ENCODE data around the gene POLR2J. TPM values are rescaled to one million over a fixed set of nuclear protein-coding genes. Genes with fewer than 3 reads are reported as not detected.

POLR2J gene
- polyA plus RNA-seq, 4 donors: 22.3 to 38.4 (median 28.0) TPM

DNA sequence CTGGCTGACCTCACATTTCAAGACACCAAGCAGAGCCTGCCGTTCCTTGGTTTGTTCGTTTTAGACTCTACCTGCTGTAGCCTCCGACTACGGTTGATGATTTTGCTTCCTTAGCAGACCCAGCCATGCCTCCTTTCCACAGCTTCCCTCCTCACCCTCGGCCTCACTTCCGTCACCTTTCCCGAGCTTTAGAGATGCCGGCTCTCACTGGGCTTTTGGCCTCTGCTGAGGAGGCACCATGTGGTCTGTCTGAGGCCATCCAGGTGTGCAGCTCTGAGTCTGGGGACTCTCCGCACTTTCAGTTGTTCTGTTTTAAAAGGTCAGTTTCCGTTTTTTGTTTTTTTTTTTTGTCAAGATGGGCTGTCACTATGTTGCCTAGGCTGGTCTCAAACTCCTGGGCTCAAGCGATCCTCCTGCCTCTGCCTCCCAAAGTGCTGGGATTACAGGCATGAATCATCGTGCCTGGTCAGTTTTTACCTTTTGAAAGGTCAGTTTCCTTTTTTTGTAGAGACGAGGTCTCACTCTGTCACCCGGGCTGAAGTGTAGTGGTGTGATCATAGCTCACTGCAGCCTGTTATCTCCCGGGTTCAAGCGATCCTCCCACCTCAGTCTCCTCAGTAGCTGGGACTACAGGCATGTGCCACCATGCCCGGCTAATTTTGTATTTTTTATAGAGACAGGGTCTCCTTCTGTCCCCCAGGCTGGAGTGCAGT lies 33.6 kb downstream of the POLR2J start:
- DNase-seq (ENCODE audit: low read depth in 4 of 4, low spot score in 3 of 4): no peak

DNA sequence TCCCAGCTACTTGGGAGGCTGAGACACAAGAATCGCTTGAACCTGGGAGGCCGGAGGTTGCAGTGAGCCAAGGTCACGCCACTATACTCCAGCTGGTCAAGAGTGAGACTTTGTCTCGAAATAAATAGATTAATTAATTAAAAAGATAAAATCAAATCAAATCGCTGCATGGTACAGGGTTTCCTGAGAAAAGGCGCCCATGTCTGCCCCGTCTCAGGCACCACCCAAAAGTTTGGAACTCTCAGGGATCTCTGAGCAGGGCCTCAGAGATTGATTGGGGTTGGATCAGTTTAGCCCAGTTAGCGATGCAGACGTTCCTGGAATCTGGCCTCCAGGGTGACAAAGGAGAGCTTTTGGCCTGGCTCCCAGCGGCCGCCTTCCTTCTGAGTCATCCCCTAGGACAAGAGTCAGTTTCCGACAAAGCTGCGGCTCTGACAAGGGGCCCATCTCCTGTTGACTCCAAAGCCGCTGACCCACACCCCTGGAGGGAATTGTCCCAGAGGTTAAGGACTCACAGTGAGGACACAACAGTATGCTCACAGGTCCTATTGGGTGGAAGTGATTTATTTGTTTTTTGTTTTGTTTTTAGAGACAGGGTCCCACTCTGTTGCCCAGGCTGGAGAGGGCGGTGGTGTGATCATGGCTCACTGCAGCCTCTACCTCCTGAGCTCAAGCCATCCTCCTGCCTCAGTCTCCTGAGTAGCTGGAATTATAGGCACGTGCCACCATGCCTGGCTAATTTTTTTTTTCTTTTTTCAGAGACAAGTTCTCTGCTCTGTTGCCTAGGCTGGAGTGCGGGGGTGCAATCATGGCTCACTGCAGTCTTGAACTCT lies 38.5 kb downstream of the POLR2J start:
- DNase-seq (ENCODE audit: low read depth in 4 of 4, low spot score in 3 of 4): no peak

DNA sequence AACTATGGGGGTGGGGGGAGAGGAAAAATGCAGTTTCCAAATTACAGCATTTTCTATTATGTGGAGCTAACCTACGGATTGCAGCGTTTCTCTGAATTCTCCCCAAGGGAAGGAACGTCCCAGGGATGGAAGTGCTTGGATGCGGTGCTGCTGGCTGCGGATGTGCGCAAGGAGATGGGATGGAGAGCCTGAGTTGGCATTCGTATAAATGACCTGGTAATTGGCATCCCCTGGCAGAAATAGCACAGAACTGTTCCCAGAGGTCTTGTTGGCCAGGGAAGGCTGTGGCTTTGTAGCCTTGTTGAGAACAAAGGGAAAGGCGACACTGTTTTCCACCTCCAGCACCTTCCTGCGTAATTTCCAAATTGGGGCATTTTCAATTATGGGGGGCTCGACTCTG lies 42.6 kb downstream of the POLR2J start:
- DNase-seq (ENCODE audit: low read depth in 4 of 4, low spot score in 3 of 4): no peak

DNA sequence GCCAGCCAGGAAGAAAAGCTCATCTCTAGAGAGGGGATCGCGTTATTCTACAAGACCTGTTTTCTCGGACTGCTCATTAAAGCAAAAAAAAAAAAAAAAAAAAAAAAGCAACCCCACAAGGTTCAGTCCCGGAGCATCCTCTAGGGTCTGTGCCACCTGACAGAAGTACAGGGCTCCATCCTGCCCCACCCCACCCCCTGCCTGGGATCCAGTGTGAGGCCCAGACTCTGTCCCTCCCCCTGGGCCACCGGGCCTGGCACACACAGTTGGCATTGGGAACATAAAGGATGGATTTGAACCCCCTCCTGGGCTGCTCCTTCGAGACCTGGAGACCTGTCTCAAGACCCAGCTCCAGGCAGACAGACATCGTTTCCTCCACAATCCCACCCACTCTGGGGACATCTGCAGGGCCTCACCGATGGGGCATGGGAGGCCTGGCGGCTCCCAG lies 44.7 kb downstream of the POLR2J start:
- no peak for DNase-seq (ENCODE audit: low read depth in 4 of 4, low spot score in 3 of 4)

DNA sequence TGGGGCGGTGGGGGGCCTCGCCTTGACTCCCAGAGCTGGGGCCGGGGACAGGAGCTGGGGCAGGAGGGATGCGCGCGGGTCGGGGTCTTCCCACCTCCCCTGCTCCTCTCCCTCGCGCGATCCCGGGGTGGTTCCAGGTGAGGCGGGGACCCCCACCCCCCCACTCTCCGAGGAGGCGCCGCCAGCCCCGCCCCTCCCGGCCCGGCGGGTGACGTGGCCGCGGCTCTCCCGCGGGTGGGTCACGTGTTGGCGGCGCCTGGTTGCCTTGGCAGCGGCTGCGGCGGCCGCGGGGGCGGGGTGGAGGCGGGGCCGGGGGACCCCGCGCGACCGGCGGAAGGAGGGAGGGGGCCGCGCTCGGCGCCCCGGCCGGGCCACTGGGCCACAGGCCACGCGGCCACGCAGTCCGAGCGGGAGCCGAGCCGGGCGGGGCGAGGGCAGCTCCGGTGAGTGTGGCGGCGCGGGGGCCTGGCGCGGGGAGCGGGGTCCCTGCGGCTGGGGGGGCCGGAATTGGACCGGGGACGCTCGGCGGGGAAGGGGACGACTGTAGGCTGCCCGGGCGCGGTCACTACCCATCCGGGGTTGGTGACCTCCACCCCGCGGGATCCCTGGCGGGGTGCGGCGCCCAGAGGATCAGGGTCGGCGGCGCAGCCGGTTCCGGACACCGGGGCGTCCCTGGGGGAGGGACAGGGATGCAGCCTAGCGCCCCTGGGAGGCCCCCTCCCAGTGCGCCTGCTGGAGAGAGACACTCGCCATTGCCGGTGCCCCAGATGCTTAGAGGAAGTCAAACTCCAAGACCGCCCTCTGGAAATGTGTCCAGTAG lies 45.3 kb downstream of the POLR2J start, which contains the start of gene ORAI2:
ORAI2 (plus strand) TSS at position 357 of the 820 bp plus-strand sequence. CDS start 5,382 bp downstream, outside the sequence.
- DNase-seq (ENCODE audit: low read depth in 4 of 4, low spot score in 3 of 4): peak in 1 of 4 donors; percentile 59

DNA sequence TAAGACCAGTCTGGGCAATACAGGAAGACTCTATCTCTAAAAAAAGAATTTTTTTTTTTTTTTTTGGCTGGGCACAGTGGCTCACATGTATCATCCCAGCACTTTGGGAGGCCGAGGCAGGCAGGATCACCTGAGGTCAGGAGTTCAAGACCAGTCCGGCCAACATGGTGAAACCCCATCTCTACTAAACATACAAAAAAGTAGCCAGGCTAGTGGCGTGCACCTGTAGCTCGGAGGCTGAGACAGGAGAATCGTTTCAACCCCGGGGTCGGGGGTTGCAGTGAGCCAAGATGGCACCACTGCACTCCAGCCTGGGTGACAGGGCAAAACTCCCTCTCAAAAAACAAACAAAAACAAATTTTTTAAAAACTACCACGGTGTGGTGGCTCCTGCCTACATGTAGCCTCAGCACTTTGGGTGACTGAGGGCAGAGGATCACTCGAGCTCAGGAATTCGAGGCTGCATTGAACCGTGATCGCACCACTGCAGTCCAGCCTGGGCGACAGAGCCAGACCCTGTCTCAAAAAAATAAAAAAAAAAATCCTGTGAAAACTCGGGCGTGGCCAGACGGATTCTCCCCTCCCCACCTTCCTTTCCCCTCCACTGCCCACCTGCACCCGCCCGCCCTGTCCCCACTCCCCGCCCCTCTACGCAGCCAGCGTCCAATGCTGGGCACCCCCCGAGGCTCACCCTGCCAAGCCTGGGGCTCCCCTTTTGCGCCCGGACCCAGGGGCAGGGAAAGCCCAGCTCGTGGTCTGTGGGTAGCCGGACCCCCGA lies 46.1 kb downstream of the POLR2J start:
- no peak for DNase-seq (ENCODE audit: low read depth in 4 of 4, low spot score in 3 of 4)

DNA sequence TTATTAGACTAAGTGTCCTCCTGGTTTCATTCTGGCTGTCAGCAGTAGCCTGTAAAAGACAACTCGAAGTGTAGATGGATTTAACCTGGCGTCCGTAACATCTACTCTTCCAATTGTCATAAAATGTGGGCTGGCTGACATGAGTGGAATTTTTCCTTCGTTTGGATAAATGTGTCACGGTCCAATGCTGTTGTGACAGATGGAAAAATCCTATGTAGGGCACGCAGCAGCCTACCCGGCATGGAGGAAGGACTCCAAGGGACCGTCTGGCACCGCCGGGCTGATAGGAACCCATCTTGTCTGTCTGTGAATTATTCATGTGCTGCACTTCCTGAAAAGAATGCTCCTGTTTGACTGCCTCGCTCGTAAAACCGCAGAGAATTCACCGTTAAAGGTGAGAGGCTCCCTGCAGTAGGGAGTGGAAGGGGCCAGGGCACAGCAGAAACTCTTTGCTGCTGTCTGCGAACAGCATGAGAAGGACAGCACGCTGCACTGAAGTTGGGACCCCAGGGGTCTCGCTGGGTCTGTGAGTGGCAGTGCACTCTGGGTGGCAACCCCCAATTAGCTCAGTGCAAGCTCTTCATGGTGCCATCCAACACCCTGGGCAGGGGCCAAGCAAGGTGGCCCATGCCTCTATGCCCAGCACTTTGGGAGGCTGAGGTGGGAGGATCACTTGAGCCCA lies 47.0 kb downstream of the POLR2J start:
- no peak for DNase-seq (ENCODE audit: low read depth in 4 of 4, low spot score in 3 of 4)

DNA sequence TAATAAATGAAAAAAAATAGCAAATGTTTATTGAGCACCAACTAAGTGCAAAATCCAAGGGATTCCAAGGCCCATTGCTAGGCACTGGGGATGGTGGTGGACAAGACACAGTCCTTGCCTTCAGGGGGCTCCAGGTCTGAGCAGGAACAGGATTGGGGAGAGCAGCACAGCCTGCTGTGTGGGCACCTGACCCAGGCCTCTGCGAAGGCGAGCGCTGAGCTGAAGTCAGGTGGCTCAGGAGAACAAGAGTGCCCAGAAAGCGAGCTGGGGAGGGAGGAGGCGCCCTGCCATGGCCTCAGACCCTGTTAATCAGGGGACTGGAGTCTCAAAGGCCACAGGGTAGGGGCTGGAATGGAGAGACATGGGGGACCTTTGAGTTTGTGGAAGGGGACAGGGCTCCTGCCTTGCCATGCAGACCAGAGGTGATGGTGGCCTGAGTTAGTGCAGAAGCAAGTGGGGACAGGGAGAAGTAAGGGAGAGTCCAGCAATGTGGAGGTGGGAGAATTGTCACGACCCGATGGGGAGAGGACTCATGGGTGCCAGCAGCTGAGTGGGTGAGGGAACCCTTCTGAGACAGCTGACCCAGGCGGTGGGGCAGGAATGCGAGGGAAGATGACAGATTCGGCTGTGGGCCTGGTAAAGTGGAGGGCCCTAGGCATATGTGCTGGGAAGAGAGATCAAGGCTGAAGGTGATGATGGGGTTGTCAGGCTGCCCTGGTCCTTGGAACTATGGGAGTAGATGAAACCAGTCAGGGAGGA lies 49.4 kb downstream of the POLR2J start:
- no peak for DNase-seq (ENCODE audit: low read depth in 4 of 4, low spot score in 3 of 4)

DNA sequence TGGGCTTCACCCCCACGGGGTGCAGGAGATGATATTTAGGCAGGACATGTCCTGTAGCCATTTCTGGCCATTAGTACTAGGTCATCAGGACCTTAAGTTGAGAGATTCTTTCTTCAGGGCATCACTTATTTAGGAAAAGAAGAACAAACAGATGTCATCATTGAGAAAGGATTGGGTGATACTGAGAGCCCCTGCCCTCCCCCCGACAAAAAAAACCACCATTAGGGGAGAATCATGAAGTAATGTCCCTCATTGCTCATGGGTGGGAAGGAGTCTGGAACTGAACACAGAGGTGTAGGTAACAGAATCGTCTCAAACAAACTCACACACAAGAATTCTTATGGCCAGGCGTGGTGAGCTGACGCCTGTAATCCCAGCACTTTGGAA lies 51.7 kb downstream of the POLR2J start:
- DNase-seq (ENCODE audit: low read depth in 4 of 4, low spot score in 3 of 4): no peak

DNA sequence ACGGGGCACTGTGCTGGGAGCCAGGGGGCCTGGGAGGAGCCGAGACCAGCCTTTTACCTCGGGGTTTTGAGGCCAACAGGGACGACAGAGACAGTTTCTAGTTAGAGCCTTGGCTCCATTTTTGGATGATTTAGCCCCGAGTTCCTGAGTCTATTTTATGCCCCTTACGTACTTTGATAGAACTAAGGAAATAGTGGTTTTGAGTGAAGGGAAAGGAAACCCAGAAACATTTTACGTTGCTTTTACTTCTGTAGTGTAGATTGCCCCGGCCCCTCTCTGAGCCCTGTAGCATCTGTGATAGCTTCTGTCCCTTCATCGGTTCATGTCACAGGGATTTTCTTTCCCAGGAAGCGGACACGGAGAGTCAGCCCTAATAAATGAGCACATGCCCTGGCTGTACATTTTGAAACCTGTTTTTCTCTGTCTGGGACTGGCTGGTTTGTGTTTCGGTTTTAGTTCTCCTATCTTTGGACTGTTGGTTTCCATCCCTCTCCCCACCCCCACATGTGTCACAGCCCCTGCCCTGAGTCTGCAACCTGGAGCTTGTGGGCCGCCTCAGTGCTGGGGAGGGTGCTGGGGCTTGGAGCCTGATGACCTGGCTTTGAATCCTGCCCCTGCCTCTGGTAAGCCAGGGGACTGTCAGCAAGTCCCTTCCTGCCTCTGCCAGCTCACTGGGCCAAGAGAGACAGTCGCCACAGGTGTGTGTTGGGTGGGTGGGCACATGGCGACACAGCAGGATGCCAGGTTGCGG lies 52.3 kb downstream of the POLR2J start:
- DNase-seq (ENCODE audit: low read depth in 4 of 4, low spot score in 3 of 4): no peak

DNA sequence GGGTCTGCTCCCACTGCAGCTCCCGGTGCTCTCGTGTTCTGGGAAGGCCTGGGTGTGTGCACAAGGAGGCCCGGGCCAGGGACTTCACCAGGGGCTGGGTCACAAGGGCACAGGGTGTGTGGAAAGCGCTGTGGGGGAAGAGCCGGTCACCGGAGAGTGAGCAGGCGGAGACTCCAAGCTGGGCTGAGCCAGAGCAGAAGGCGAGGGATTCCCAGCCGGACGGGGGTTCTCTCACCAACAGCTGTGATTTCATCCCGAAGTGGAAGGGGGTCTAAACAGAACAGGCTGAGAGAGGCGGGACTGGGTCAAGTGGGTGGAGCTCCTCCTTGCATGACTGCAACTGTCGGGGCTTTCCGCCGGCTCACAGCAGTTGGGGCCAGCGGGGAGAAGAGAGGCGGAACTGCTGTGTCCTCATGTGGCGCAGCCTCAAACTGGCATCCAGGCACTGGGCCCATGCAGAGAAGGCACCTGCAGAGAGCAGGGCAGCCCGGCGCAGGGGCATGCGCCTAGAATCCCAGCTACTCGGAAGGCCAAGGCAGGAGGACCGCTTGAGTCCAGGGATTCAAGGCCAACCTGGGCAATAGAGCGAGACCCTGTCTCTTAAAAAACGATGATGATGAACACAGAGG lies 53.0 kb downstream of the POLR2J start:
- no peak for DNase-seq (ENCODE audit: low read depth in 4 of 4, low spot score in 3 of 4)

DNA sequence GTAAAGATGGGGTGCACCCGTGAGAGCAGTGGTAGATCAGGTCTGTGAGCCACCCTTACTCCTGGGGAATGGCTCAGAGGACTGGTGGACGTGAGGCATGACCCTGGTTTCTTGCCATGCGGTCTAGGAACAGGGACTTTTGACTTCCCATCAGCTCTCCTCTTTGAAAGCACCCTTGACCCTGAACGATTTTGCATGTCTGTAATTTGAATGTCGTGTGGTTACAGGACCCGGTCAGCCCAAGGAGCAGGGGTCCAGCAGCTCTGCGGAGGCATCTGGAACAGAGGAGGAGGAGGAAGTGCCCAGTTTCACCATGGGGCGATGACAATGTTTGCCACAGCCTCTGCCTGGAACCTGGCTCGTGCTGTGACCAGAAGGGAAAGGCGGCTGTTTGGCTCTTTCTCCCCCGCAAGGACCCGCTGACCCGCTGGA lies 53.9 kb downstream of the POLR2J start:
- no peak for DNase-seq (ENCODE audit: low read depth in 4 of 4, low spot score in 3 of 4)

DNA sequence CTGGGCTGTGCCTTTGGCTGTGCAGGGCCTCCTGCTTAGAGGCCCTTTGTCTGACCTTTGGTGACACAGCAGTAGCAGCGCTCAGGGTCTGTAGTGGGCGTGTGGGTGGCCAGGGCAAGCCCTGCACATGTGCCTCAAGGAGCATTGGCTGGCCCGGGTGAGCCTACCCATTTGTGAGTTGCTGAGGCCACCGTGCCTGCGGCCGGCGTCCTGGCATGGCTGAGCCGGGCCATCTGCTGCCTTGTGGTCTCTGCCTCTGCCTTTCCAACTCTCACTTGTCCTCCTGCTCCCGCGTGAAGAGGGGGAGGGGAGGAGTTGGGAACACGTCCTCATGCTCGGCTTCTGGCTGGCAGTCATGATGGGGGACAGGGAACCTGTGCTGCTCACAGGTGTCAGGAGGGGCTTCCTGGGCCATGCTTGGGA lies 54.6 kb downstream of the POLR2J start:
- no peak for DNase-seq (ENCODE audit: low read depth in 4 of 4, low spot score in 3 of 4)

Other genes with a start within 250 kb of the POLR2J start
- 1 to 10 TPM; 1.7 to 5.4 (median 2.7) TPM for gene SH2B2, start 192.1 kb downstream of the POLR2J start, polyA plus RNA-seq (ENCODE audit: insufficient read length in 4 of 4)
- gene SPDYE6, start 122.5 kb downstream of the POLR2J start, polyA plus RNA-seq (ENCODE audit: insufficient read length in 4 of 4): 1 to 10 TPM in 2 of 4 donors, under 1 TPM in 1, not detected in 1; 0.16 to 2.4 (median 2.0) TPM
- gene PRKRIP1, start 82.6 kb downstream of the POLR2J start, polyA plus RNA-seq (ENCODE audit: insufficient read length in 4 of 4): 10 to 100 TPM; 28.0 to 46.0 (median 33.4) TPM
- 10 to 100 TPM; 15.4 to 22.8 (median 17.8) TPM for gene ORAI2, start 45.3 kb downstream of the POLR2J start, polyA plus RNA-seq (ENCODE audit: insufficient read length in 4 of 4)
- 10 to 100 TPM in 2 of 4 donors, 1 to 10 TPM in 2; 9.0 to 19.4 (median 10.0) TPM for gene ALKBH4, start 14.1 kb downstream of the POLR2J start, polyA plus RNA-seq (ENCODE audit: insufficient read length in 4 of 4)
- 10 to 100 TPM; 15.3 to 24.2 (median 16.4) TPM for gene LRWD1, start 13.9 kb downstream of the POLR2J start, polyA plus RNA-seq (ENCODE audit: insufficient read length in 4 of 4)
- 10 to 100 TPM in 2 of 4 donors, 1 to 10 TPM in 2; 7.3 to 18.3 (median 8.9) TPM for gene RASA4B, start 38.9 kb upstream of the POLR2J start, polyA plus RNA-seq (ENCODE audit: insufficient read length in 4 of 4)
- 10 to 100 TPM in 2 of 4 donors, 1 to 10 TPM in 2; 3.0 to 23.0 (median 7.8) TPM for gene UPK3BL2, start 64.8 kb upstream of the POLR2J start, polyA plus RNA-seq (ENCODE audit: insufficient read length in 4 of 4)
- 10 to 100 TPM in 1 of 4 donors, 1 to 10 TPM in 3; 2.4 to 10.7 (median 4.6) TPM for gene SPDYE2, start 72.3 kb upstream of the POLR2J start, polyA plus RNA-seq (ENCODE audit: insufficient read length in 4 of 4)
- 100 to 1,000 TPM in 1 of 4 donors, 10 to 100 TPM in 3; 54.2 to 106 (median 76.6) TPM for gene POLR2J3, start 93.7 kb upstream of the POLR2J start, polyA plus RNA-seq (ENCODE audit: insufficient read length in 4 of 4)
- 10 to 100 TPM; 27.8 to 48.7 (median 32.8) TPM for gene RASA4, start 137.8 kb upstream of the POLR2J start, polyA plus RNA-seq (ENCODE audit: insufficient read length in 4 of 4)
- gene UPK3BL1, start 163.9 kb upstream of the POLR2J start, polyA plus RNA-seq (ENCODE audit: insufficient read length in 4 of 4): 10 to 100 TPM in 2 of 4 donors, 1 to 10 TPM in 2; 4.8 to 20.2 (median 12.0) TPM
- gene SPDYE2B, start 171.4 kb upstream of the POLR2J start, polyA plus RNA-seq (ENCODE audit: insufficient read length in 4 of 4): 1 to 10 TPM in 1 of 4 donors, under 1 TPM in 3; 0.31 to 1.6 (median 0.56) TPM
- 1 to 10 TPM in 2 of 4 donors, under 1 TPM in 2; 0.73 to 2.6 (median 1.1) TPM for gene POLR2J2, start 192.7 kb upstream of the POLR2J start, polyA plus RNA-seq (ENCODE audit: insufficient read length in 4 of 4)